Breast epithelium (tissue), 4 donors: Measurements from ENCODE around the gene TOX2. TPM values are rescaled to one million over a fixed set of nuclear protein-coding genes. Genes with fewer than 3 reads are reported as not detected.

Source experiments
- DNase-seq, 2 donors: peaks; one replicate each; pipeline ENCODE4 v3.0.0-alpha.2; 2019; ENCODE audit warnings: low spot score in 2 of 2
- H3K27ac ChIP-seq, 2 donors: fragments of 200-600 bp; sonication (generic) in 1 of 2; one replicate each; pipeline ENCODE4 v1.5.1; 2016 to 2019; ENCODE audit warnings: mild to moderate bottlenecking in 1 of 2
- H3K27me3 ChIP-seq, 2 donors: fragments of 200-600 bp; sonication (generic) in 1 of 2; one replicate each; pipeline versions ENCODE4 v1.5.1 to v1.6.0; 2017 to 2019; ENCODE audit warnings: control low read depth in 1 of 2, mild to moderate bottlenecking in 1 of 2
- H3K36me3 ChIP-seq: fragments of 200-600 bp; one replicate; pipeline ENCODE4 v1.5.1; 2019
- H3K4me1 ChIP-seq, 2 donors: fragments of 200-600 bp; sonication (generic); one replicate each; pipeline ENCODE4 v1.5.1; 2016 to 2019; ENCODE audit warnings: control low read depth in 1 of 2
- H3K4me3 ChIP-seq, 3 donors: fragments of 200-600 bp; sonication (generic); 1 replicate in 2 of 3; 2 replicates in 1 of 3; pipeline ENCODE4 v1.5.1; 2016 to 2019; ENCODE audit warnings: mild to moderate bottlenecking in 3 of 3, moderate library complexity in 2 of 3
- H3K9me3 ChIP-seq, 2 donors: fragments of 200-600 bp; sonication (generic) in 1 of 2; one replicate each; pipeline ENCODE4 v1.5.1; 2016 to 2019; ENCODE audit warnings: control low read depth in 1 of 2
- POLR2A ChIP-seq: fragments of 450-650 bp; IDR thresholded peaks from one replicate; pipeline ENCODE4 v1.6.1; 2016; ENCODE audit warnings: antibody characterized with exemption, mild to moderate bottlenecking, moderate library complexity
- POLR2AphosphoS5 ChIP-seq, 3 donors: sonication (generic); formaldehyde crosslinking; IDR thresholded peaks; one replicate each; pipeline ENCODE4 v1.6.1; 2017; ENCODE audit warnings: antibody characterized with exemption in 3 of 3
- intact Hi-C: fragments of 100-400 bp; cut with DNase I; formaldehyde crosslinking; loops from one replicate; pipeline ENCODE4 v1.15.1; 2023; ENCODE audit warnings: low total_unique reads
- total RNA-seq, 3 donors: library from RNA; depleted of rRNA; stranded (reverse); fragments of >200 nt; gene quantifications; one replicate each; pipeline ENCODE4 v1.1.0, GENCODE V29; 2016
- TF ChIP-seq, protein P1 (sequence below), 3 donors: fragments of 450-650 bp; IDR thresholded peaks; one replicate each; pipeline ENCODE4 v1.5.1; 2016 to 2017; ENCODE audit warnings: antibody characterized with exemption in 3 of 3, mild to moderate bottlenecking in 3 of 3, moderate library complexity in 3 of 3

TOX2 gene
- total RNA-seq, 3 donors from 2014 or later = 0.44 to 7.4 (median 0.66) TPM

DNA sequence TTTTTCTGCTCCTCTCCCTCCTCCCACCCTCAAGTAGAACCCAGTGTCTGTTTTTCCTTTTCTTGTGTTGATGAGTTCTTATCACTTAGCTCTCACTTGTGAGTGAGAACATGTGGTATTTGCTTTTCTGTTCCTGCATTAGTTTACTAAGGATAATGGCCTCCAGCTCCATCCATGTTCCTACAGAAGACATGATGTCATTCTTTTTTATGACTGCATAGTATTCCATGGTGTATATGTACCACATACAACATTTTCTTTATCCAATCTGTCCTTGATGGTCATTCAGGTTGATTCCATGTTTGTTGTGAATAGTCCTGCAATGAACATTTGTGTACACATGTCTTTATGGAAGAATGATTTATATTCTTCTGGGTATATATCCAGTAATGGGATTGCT is 81.0 kb downstream of the TOX2 start:
- no peak for DNase-seq
- H3K4me3 ChIP-seq = no peak overlapping the region
- intact Hi-C loops = no loop called here
- H3K4me1 ChIP-seq = no peaks in the 10 kb centered on the region
- peaks cover 0 to 4% of the 10 kb centered on the region in 2 donors for H3K27me3 ChIP-seq
- H3K36me3 ChIP-seq = no peaks in the 10 kb centered on the region
- no peaks in the 10 kb centered on the region for H3K9me3 ChIP-seq
- H3K27ac ChIP-seq = no peak overlapping the region
- no peak for TF ChIP-seq POLR2A
- TF ChIP-seq POLR2AphosphoS5 (IDR thresholded peaks at IDR 0.05) = no peak
- TF ChIP-seq, protein P1, sequence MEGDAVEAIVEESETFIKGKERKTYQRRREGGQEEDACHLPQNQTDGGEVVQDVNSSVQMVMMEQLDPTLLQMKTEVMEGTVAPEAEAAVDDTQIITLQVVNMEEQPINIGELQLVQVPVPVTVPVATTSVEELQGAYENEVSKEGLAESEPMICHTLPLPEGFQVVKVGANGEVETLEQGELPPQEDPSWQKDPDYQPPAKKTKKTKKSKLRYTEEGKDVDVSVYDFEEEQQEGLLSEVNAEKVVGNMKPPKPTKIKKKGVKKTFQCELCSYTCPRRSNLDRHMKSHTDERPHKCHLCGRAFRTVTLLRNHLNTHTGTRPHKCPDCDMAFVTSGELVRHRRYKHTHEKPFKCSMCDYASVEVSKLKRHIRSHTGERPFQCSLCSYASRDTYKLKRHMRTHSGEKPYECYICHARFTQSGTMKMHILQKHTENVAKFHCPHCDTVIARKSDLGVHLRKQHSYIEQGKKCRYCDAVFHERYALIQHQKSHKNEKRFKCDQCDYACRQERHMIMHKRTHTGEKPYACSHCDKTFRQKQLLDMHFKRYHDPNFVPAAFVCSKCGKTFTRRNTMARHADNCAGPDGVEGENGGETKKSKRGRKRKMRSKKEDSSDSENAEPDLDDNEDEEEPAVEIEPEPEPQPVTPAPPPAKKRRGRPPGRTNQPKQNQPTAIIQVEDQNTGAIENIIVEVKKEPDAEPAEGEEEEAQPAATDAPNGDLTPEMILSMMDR (IDR thresholded peaks at IDR 0.05) = no peak

DNA sequence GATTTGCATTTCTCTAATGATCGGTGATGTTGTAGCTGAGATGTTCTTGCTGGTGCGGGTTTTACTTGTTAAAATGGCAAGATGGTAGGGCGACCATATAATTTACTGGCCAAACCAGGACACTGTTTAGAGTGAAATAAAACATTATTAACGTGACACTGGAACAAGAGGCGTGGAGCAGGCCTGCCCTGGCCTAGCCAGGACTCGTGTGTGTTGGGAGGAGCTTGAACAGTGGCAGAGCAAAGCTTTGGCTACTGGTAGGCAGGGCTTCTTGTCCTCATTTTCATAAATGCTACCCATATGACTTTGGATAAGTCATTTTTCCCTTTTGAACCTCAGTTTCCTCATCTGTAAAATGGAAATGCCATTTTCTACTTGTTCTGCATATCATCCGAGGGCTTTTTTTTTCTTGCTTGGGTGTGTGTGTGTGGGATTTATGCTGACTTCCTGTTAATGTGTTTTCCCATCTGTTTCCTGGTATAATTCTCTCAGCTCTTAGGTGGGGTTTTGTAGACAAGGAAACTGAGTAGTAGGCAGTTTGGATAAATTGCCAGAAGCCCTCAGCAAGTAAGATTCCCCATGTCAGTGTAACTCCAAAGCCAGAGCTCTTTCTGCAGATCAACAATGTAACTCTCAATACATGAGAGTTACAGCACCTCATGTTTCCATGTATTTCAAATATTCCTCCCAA is 81.7 kb downstream of the TOX2 start:
- TF ChIP-seq POLR2AphosphoS5 (IDR thresholded peaks at IDR 0.05) (no peak), POLR2A (no peak)
- TF ChIP-seq, protein P1 (IDR thresholded peaks at IDR 0.05) = no peak
- Histone ChIP-seq H3K9me3 (no peaks in the 10 kb centered on the region), H3K27ac (no peak overlapping the region), H3K4me3 (no peak overlapping the region), H3K27me3 (peaks cover 0 to 4% of the 10 kb centered on the region in 2 donors), H3K4me1 (no peaks in the 10 kb centered on the region), H3K36me3 (no peaks in the 10 kb centered on the region)
- no peak for DNase-seq
- intact Hi-C loops = no loop called here

DNA sequence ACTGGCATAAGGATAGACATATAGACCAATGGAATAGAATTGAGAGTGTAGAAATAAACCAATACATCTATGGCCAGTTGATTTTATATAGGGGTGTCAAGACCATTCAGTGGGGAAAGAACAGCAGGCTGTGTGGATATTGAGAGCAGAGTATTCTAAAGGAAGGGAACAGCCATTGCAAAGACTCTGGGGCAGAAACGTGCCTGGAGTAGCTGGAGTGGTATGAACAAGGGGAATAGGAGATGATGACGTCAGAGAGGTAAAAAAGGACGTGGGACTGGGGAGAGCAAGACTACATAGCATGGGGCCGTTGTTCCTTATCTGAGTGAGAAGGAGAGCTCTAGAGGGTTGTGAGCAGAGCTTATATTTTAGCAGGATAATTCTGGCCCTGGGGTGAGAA is 85.2 kb downstream of the TOX2 start:
- Histone ChIP-seq H3K4me1 (no peaks in the 10 kb centered on the region), H3K36me3 (no peaks in the 10 kb centered on the region), H3K4me3 (no peak overlapping the region), H3K27me3 (no peaks in the 10 kb centered on the region), H3K9me3 (no peaks in the 10 kb centered on the region), H3K27ac (no peak overlapping the region)
- intact Hi-C loops = no loop called here
- no peak for DNase-seq
- TF ChIP-seq POLR2AphosphoS5 (IDR thresholded peaks at IDR 0.05) (no peak), POLR2A (no peak)
- TF ChIP-seq, protein P1 (IDR thresholded peaks at IDR 0.05) = no peak

DNA sequence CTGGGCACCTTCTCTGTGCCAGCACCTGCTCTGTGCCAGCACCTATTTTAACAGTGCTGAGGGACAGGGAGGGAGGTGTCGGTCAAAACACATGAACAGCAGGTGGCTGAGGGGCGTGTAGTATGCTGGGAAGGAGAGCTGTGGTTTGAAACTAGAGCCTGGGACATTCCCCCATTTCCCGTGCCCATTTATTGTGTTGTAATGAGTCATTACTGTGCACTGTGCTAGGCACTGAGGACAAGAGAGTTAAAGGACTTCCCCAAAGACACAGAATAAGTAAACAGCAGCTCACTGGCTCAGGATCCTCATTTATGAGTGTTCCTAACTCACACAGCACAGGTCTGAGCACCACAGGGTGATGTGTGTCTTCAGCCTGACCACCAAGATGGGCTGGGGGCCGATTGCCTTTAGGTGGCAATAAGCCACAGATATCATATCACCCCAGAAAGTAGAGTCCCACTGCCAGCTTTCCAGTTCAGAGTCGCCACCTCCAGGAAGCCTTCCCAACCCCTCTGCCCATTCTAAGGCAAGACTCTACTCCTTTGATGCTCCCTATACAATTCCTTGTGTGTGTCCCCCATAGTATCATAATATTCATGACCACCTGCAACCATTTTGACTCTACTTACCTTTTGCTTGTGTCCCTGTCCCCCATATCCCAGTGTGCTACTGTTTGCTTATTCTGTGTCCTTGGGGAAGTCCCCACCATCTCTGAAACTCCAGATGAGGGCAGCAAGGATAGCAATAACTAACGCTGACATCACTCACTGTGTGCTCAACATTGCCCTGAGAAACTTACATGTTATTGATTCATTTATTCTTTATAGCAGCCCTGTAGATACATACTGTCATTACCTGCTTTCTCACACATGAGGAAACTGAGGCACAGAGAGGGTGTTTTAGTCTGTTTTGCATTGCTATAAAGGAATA is 87.3 kb downstream of the TOX2 start:
- intact Hi-C loops = no loop called here
- H3K27me3 ChIP-seq = peaks cover 0 to 7% of the 10 kb centered on the region in 2 donors
- H3K9me3 ChIP-seq = no peaks in the 10 kb centered on the region
- no peak overlapping the region for H3K27ac ChIP-seq
- TF ChIP-seq POLR2AphosphoS5 (IDR thresholded peaks at IDR 0.05) (no peak), POLR2A (no peak)
- TF ChIP-seq, protein P1 (IDR thresholded peaks at IDR 0.05) = no peak
- no peak for DNase-seq
- H3K36me3 ChIP-seq = no peaks in the 10 kb centered on the region
- H3K4me1 ChIP-seq = no peaks in the 10 kb centered on the region
- no peak overlapping the region for H3K4me3 ChIP-seq

DNA sequence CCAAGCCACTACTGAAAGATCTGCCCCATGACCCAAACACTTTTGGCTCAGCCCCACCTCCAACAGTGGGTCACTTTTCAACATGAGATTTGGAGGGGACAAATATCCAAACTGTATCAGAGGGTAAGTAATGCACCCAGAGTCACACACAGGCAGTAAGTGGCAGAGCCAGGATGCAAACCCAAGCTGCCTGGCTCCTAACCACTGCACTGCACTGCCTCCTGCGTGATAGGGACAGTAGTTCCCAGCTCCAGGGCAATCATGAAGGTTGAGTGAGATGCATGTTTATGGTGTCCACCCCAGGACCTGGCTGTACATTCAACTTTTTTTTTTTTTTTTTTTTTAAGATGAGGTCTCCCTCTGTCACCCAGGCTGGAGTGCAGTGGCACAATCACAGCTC is 88.2 kb downstream of the TOX2 start:
- no peak for TF ChIP-seq POLR2A
- no peak overlapping the region for H3K27ac ChIP-seq
- H3K4me3 ChIP-seq = no peak overlapping the region
- no peaks in the 10 kb centered on the region for H3K9me3 ChIP-seq
- no peaks in the 10 kb centered on the region for H3K36me3 ChIP-seq
- intact Hi-C loops = no loop called here
- DNase-seq = no peak
- H3K4me1 ChIP-seq = no peaks in the 10 kb centered on the region
- peaks cover 0 to 7% of the 10 kb centered on the region in 2 donors for H3K27me3 ChIP-seq
